ENCODE data around the gene IQGAP2.

Gene IQGAP2

DNA sequence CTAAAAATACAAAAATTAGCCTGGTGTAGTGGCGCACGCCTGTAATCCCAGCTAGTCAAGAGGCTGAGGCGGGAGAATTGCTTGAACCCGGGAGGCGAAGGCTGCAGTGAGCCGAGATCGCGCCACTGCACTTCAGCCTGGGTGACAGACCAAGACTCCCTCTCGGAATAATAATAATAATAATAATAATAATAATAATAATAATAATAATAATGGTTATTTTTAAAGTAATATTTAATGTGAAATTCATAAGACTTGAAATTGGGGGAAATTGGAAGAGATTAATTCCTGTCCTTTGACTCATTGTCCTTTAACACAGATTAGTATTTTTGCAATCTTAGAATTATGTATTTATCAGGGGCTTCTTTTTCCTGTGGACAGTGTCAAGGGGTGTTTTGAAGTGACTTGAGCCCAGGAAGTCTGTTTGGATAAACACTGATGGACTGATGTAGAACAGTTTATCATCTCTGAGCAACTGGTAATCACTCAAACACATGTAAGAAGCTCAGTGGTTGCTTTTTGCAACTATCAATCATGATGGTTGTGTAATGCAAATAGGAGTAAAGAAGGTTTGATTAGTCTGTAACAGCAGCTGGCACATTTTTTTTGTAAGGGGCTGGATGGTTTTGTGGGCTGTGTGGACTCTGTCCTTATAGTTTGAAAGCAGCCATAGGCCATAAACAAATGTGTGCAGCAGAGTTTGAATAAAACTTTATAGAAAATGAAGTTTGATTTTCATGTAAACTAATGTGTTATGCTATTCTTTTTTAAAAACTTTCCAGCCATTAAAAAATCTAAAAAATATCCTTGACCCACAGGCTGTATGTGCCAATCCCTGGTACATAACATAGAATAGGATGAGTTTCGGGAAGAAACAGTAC lies 126.6 kb downstream of the IQGAP2 start:
- TF ChIP-seq, protein P1, sequence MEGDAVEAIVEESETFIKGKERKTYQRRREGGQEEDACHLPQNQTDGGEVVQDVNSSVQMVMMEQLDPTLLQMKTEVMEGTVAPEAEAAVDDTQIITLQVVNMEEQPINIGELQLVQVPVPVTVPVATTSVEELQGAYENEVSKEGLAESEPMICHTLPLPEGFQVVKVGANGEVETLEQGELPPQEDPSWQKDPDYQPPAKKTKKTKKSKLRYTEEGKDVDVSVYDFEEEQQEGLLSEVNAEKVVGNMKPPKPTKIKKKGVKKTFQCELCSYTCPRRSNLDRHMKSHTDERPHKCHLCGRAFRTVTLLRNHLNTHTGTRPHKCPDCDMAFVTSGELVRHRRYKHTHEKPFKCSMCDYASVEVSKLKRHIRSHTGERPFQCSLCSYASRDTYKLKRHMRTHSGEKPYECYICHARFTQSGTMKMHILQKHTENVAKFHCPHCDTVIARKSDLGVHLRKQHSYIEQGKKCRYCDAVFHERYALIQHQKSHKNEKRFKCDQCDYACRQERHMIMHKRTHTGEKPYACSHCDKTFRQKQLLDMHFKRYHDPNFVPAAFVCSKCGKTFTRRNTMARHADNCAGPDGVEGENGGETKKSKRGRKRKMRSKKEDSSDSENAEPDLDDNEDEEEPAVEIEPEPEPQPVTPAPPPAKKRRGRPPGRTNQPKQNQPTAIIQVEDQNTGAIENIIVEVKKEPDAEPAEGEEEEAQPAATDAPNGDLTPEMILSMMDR (IDR thresholded peaks at IDR 0.05): no peak

DNA sequence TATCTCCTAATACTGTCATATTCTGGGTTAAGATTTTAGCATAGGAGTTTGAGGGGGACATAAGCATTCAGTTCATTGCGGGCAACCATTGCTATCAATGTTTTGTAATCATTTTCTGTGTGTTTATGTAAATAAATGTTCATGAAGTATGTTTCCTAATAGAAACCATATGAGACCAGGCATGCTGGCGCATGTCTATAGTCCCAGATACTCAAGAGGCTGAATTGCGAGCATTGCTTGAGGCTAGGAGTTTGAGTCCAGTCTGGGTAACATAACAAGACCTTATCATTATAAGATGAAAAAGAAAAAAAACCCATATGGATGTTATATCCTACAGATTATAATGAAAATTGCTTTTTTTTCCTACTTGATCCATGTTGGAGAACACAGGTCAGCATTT lies 129.0 kb downstream of the IQGAP2 start:
- TF ChIP-seq, protein P1 (IDR thresholded peaks at IDR 0.05): no peak

DNA sequence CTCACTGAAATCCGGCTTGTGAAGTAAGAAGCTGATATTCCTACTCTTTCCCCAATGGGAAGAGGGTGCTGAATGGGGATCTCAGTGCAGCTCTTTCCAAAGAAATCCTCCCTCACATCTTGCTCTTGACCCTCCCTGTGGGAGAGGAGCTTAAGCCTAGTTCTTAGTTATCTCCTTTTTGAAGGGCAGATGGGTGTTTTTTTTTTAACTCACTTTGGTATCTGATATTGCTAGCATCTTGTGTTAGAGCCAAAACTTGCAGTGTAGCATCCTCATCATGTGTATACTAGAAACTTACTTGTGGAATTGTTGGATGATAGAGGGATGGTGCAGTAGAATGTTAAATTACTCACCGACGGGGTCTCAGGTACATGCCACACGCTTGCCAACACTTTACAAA lies 129.9 kb downstream of the IQGAP2 start:
- TF ChIP-seq, protein P1 (IDR thresholded peaks at IDR 0.05): no peak

DNA sequence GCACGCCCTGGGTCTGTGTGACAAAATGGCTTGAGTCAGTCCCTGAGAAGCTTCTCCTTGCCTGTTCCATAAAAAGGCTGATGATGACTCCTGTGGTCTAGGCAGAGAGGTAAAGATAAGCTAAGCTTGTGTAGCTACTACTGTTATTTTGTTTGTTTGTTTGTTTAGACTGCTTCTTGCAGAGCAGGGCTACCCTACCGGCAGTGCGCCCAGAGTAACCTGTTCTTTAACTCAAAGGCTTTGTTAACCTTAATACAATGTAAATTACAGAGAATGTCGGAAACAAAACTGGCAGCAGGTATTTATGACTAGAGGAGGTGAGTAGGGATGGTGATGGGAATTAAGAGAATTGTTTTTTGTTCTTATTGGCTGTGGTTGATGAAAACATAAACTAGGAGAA lies 132.5 kb downstream of the IQGAP2 start:
- TF ChIP-seq, protein P1 (IDR thresholded peaks at IDR 0.05): no peak

DNA sequence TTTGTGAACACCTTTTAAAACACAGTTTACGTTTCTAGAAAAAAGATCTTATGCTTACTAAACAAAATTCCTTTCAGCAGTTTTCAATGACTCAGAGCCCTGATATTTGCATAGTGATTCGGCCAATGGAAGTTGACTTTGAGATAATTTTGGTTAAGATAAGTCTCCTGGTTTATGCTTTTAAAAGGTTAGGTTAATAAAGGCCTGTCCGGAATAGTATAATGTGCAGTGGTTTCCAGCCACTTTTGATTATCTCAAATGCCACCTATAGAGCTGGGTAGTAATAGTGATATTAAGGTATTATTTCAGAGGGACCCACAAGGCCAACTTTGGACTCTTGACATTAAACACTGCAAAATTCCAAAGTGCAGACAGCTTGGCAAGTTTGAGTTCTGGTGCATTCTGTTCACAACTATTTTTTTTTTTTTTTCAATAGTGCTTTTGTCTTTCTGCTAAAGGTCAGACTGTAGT lies 134.0 kb downstream of the IQGAP2 start:
- TF ChIP-seq, protein P1 (IDR thresholded peaks at IDR 0.05): no peak

DNA sequence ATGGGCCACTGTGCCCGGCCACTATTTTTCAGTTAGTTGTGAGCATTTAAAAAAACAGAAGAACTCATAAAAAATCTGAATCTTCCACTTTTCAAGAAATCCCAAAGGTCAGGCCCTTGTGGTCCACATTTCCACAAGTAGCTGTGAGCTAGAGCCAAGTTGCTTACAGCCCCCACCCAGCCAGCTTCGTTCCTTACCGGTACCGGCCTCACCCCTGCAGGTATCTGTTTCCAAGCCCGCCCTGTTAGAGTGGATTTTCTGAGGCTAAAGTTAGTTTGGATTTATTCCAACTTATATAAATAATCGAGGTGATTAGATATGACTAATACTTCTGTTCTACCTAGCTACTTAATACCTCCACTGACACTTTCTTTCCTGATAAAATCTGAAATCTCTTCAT lies 139.2 kb downstream of the IQGAP2 start:
- TF ChIP-seq, protein P1 (IDR thresholded peaks at IDR 0.05): no peak

DNA sequence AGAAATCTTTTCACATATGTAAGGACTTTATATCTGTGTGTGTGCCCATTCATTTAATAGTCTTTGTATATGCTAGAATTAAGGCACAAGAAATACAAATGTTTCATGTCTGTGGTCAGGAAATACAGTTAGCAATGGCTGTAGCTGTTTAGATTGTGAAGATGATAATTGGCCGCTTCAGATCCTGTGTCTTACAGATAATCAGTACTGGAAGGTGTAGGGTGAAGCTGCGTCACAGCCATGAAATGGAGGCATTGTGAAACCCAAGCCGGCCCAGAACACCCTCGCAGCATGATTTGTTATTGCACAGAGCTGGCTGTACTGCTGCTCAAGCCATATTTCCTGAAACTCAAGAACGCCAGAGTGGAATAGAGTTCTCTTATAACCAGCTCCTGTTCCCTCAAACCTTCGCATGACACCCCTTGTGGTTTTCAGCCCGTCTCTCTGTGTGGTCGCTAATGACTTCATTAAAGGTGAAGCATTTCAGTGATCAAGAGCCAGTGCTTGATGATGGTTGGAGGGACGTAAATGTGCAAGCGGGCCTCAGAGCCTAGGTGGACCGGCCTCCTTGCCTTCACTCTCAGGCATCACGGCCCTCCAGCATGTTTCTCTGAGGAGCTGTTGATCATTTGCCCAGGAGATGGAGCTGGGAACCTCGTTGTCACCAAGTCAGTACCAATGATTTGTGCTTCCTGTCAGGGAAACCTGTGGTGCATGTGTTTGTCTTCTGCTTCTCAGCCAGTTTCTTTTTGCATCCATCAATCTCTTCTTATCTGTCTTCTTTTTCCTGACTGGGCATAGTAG lies 140.0 kb downstream of the IQGAP2 start:
- TF ChIP-seq, protein P1 (IDR thresholded peaks at IDR 0.05): no peak

Measured in LNCAP (cell line).